Right lobe of liver (tissue), 6 donors: ENCODE results near the gene GPR18. TPM values are rescaled to one million over a fixed set of nuclear protein-coding genes. Genes with fewer than 3 reads are reported as not detected.

Source experiments
- ATAC-seq, 4 donors: fragments of 200-7000 bp; cut with Tn5 transposase; one replicate each; pipeline ENCODE4 v1.9.1; 2020; ENCODE audit warnings: mild to moderate bottlenecking in 4 of 4, moderate library complexity in 4 of 4
- DNase-seq, 3 donors: peaks; one replicate each; pipeline ENCODE4 v3.0.0-alpha.2; 2020
- H3K27ac ChIP-seq, 3 donors: fragments of 200-600 bp; one replicate each; pipeline ENCODE4 v1.8.0; 2022
- H3K27me3 ChIP-seq, 2 donors: fragments of 200-600 bp; one replicate each; pipeline ENCODE4 v1.8.0; 2022
- H3K36me3 ChIP-seq, 4 donors: fragments of 200-600 bp; sonication (generic) in 1 of 4; one replicate each; pipeline versions ENCODE4 v1.5.1 to v1.8.0; 2017 to 2022; ENCODE audit warnings: control low read depth in 1 of 4
- H3K4me1 ChIP-seq, 4 donors: fragments of 200-600 bp; sonication (generic) in 1 of 4; one replicate each; pipeline versions ENCODE4 v1.5.1 to v1.8.0; 2017 to 2022; ENCODE audit warnings: control low read depth in 1 of 4
- H3K4me3 ChIP-seq, 3 donors: fragments of 200-600 bp; one replicate each; pipeline ENCODE4 v1.8.0; 2022
- H3K9me3 ChIP-seq, 4 donors: fragments of 200-600 bp; sonication (generic) in 1 of 4; one replicate each; pipeline versions ENCODE4 v1.5.1 to v1.8.0; 2017 to 2022; ENCODE audit warnings: control low read depth in 1 of 4
- CTCF ChIP-seq, 4 donors: fragments of 200-600 bp in 3 of 4; fragments of 450-650 bp in 1 of 4; IDR thresholded peaks; one replicate each; pipeline versions ENCODE4 v1.5.1 to v1.8.0; 2016 to 2022; ENCODE audit warnings: antibody characterized with exemption in 4 of 4, mild to moderate bottlenecking in 2 of 4
- POLR2A ChIP-seq: fragments of 450-650 bp; IDR thresholded peaks from one replicate; pipeline ENCODE4 v1.6.1; 2017; ENCODE audit warnings: antibody characterized with exemption, mild to moderate bottlenecking
- WGBS: methylation state at CpG from one replicate; pipeline ENCODE4 v1.1.6; 2018; ENCODE audit warnings: low coverage, low lambda C conversion rate; ENCODE audit not compliant: insufficient coverage; ENCODE audit errors: missing lambda C conversion rate; 5-methylcytosine and 5-hydroxymethylcytosine counted together
- intact Hi-C, 2 donors: fragments of 100-400 bp; cut with DNase I; formaldehyde crosslinking; loops; one replicate each; pipeline versions ENCODE4 v1.11.2 to v1.14.1; 2022
- total RNA-seq, 6 experiments: library from RNA; depleted of rRNA in 2 of 6; stranded (reverse); fragments of >200 nt in 2 of 6; fragmentation: NEBNext Ultra II Directional in 3 of 6; extraction: Animal tissue kit (Norgen Biotek cat#: 25700) in 3 of 6; gene quantifications; one replicate each; pipeline versions ENCODE4 v1.1.0 to v1.2.4, GENCODE V29; 2016 to 2023
- donor health status: DM: no; HTN: yes; CAD: no.
- donor health status: DM: no; HTN: no; CAD: no.
- donor health status: DM: no; HTN: no; CAD: no.
- donor health status: DM: no; HTN: yes; CAD: no.
- donor health status: DM: no; HTN: yes; CAD: no.

The GPR18 gene
- total RNA-seq, 6 experiments from 2014 or later = 0.13 to 0.17 TPM; not detected in 4

- Histone ChIP-seq H3K4me1 (no peaks in the 10 kb centered on the region), H3K27ac (no peak overlapping the region), H3K36me3 (no peaks in the 10 kb centered on the region), H3K9me3 (no peaks in the 10 kb centered on the region), H3K27me3 (no peaks in the 10 kb centered on the region), H3K4me3 (no peak overlapping the region)
- TF ChIP-seq CTCF (IDR thresholded peaks at IDR 0.05) (no peak), POLR2A (no peak)
- ATAC-seq (no peak), DNase-seq (no peak)
- intact Hi-C loops = no loop called here
- WGBS = 74% methylated on average over 5 of the region's 5 CpGs
These were observed 47.0 kb upstream of the GPR18 start for GRCh38 chr13:99305158-99305557.

GRCh38 chr13:99304541-99304940 lies 46.4 kb upstream of the GPR18 start:
- DNase-seq (no peak), ATAC-seq (no peak)
- TF ChIP-seq POLR2A (no peak), CTCF (IDR thresholded peaks at IDR 0.05) (no peak)
- Histone ChIP-seq H3K36me3 (no peaks in the 10 kb centered on the region), H3K27ac (no peak overlapping the region), H3K27me3 (no peaks in the 10 kb centered on the region), H3K4me1 (no peaks in the 10 kb centered on the region), H3K4me3 (no peak overlapping the region), H3K9me3 (no peaks in the 10 kb centered on the region)
- 63% methylated on average over 4 of the region's 4 CpGs for WGBS
- intact Hi-C loops = no loop called here

DNA sequence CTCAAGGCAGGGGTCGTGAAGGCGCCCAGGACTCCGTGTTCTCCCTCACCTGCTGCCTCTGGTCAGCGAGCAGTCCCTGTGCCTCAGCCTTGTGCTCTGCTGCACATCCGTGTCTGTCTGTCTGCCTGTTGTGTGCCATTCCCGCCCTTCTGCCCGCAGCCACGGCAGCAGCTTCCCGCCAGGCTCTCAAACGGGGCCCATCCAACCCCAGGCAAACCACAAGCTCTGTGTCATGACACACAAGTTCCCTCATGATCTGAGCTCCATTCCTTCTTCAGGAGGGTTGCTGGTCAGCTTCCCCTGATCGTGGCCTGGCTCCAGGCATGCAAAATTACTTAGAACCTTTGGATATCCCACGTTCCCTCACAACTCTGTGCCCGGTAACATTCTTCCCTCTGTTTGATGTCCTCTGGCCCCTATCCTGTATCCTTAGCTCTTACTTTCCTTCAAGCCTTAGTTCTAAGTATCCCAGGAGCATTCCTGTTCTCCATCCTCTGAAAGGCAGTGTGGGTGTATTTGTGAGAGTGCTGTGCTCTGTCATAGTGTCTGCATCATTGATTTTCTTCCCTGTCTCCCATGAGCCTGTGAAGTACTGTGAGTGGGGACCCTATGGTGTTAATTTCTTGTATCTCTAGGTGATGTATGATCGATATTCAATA lies 45.8 kb upstream of the GPR18 start:
- H3K4me1 ChIP-seq = no peaks in the 10 kb centered on the region
- TF ChIP-seq CTCF (IDR thresholded peaks at IDR 0.05) = no peak
- no peak for TF ChIP-seq POLR2A
- DNase-seq (peak in 1 of 3 donors; percentile 30), ATAC-seq (peak in 2 of 4 donors; percentile 17 to 39)
- H3K36me3 ChIP-seq = no peaks in the 10 kb centered on the region
- no peak overlapping the region for H3K4me3 ChIP-seq
- no peaks in the 10 kb centered on the region for H3K27me3 ChIP-seq
- no peak overlapping the region for H3K27ac ChIP-seq
- 61% methylated on average over 7 of the region's 14 CpGs for WGBS
- intact Hi-C loops = no loop called here
- H3K9me3 ChIP-seq = no peaks in the 10 kb centered on the region

GRCh38 chr13:99302637-99303505 lies 44.7 kb upstream of the GPR18 start:
- DNase-seq = no peak
- no peaks in the 10 kb centered on the region for H3K4me1 ChIP-seq
- no peaks in the 10 kb centered on the region for H3K27me3 ChIP-seq
- TF ChIP-seq POLR2A (no peak), CTCF (IDR thresholded peaks at IDR 0.05) (no peak)
- no peaks in the 10 kb centered on the region for H3K36me3 ChIP-seq
- H3K27ac ChIP-seq = no peak overlapping the region
- H3K9me3 ChIP-seq = no peaks in the 10 kb centered on the region
- ATAC-seq = no peak
- intact Hi-C loops = no loop called here
- H3K4me3 ChIP-seq = no peak overlapping the region
- WGBS = 85% methylated on average over 7 of the region's 8 CpGs
